Measurements from ENCODE around the gene MTOR. TPM values are rescaled to one million over a fixed set of nuclear protein-coding genes. Genes with fewer than 3 reads are reported as not detected.
"Not testable (repeated sequence)": the region's sequence is repeated elsewhere in the genome, so short reads cannot be mapped to it uniquely, and the experiment has no call there.

MTOR gene
- total RNA-seq, 1 donor from 2014 or later = 53.0 TPM

DNA sequence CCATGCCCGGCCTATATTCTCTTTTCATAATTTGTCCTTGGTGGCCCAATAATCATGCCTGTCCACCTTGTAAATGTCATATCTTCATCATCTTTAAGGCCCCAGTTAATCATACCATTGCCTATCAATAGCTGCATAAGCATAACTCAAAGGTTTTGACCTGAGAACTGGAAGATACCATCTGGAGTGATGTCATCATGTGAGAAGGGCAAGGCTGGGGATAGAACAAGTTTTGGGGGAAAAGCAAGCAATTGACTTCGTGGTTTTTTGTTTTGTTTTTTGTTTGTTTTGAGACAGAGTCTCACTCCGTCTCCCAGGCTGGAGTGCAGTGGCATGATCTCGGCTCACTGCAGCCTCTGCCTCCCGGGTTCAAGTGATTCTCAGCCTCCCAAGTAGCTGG is 16.8 kb upstream of the MTOR start:
- Mint-ChIP-seq H3K9me3 (no peaks in the 10 kb centered on the region), H3K36me3 (peaks cover 29% of the 10 kb centered on the region), H3K4me3 (no peak overlapping the region), H3K27ac (no peak overlapping the region), H3K4me1 (ENCODE audit: unreplicated experiment) (peaks cover 21% of the 10 kb centered on the region), H3K27me3 (no peaks in the 10 kb centered on the region)
- TF ChIP-seq, protein P1, sequence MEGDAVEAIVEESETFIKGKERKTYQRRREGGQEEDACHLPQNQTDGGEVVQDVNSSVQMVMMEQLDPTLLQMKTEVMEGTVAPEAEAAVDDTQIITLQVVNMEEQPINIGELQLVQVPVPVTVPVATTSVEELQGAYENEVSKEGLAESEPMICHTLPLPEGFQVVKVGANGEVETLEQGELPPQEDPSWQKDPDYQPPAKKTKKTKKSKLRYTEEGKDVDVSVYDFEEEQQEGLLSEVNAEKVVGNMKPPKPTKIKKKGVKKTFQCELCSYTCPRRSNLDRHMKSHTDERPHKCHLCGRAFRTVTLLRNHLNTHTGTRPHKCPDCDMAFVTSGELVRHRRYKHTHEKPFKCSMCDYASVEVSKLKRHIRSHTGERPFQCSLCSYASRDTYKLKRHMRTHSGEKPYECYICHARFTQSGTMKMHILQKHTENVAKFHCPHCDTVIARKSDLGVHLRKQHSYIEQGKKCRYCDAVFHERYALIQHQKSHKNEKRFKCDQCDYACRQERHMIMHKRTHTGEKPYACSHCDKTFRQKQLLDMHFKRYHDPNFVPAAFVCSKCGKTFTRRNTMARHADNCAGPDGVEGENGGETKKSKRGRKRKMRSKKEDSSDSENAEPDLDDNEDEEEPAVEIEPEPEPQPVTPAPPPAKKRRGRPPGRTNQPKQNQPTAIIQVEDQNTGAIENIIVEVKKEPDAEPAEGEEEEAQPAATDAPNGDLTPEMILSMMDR (conservative IDR thresholded peaks at IDR 0.05) = no peak
- DNase-seq (ENCODE audit: extremely low spot score, unreplicated experiment) = no peak

DNA sequence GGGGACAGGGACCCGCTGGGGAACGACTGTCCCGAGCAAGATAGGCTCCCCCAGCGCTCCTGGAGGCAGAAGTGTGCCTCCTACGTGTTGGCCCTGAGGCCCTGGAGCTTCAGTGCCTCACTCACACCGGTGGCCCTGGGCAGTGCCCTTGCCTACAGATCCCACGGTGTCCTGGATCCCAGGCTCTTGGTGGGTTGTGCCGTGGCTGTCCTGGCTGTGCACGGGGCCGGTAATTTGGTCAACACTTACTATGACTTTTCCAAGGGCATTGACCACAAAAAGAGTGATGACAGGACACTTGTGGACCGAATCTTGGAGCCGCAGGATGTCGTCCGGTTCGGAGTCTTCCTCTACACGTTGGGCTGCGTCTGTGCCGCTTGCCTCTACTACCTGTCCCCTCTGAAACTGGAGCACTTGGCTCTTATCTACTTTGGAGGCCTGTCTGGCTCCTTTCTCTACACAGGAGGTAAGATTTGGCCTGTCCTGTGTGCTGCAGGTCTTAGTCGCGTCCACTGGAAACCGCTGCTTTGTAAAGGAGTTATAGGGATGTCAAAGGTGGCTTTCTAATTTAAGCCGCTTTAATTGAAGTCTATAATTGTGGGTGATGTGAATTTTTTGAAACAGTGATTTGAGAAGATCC is 11.4 kb upstream of the MTOR start:
- no peaks in the 10 kb centered on the region for H3K9me3 Mint-ChIP-seq
- DNase-seq (ENCODE audit: extremely low spot score, unreplicated experiment) = no peak
- peaks cover 11% of the 10 kb centered on the region for H3K36me3 Mint-ChIP-seq
- peaks cover 21% of the 10 kb centered on the region for H3K4me1 Mint-ChIP-seq (ENCODE audit: unreplicated experiment)
- H3K27me3 Mint-ChIP-seq = no peaks in the 10 kb centered on the region
- peak overlapping the region; percentile 92 for H3K4me3 Mint-ChIP-seq
- H3K27ac Mint-ChIP-seq = peak overlapping the region; percentile 88
- TF ChIP-seq, protein P1 (conservative IDR thresholded peaks at IDR 0.05) = no peak

DNA sequence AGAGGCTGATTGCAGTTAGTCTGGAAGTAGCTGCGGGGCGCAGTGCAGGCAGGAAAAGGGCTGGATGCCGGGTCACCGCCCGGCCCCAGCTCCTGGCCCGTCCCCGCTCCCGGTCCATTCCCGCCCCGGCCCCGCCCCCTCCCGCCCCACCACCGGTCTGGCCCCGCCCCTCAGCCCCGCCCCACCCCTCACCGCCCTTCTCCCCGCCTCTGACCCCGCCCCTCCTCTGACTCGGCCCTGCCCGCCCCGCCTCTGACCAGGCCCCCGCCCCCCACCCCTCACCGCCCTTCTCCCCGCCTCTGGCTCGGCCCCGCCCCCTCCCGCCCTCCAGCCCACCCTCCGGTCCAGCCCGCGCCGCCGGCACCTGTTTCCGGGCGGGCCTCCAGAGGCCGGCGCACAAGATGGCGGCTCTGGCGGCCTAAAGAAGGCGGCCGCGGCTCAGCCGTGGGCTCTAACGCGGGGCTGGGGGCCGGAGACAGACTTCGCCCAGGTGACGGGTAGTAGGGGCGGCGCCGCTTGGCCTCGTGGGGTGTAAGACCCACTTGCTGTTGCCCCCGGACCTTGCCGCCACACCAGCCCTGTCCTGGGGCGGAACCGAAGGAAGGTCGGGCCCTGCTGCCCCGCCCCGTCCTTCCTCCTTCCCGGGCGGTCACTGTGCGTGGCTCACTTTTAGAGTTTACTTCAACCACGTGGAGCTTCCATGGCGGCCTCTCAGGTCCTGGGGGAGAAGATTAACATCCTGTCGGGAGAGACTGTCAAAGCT is 10.7 kb upstream of the MTOR start, which contains the start of gene UBIAD1:
UBIAD1 (plus strand) TSS at position 367 of the 763 bp plus-strand sequence; CDS start at position 701, 334 bp downstream.
- H3K4me1 Mint-ChIP-seq (ENCODE audit: unreplicated experiment) = peaks cover 21% of the 10 kb centered on the region

DNA sequence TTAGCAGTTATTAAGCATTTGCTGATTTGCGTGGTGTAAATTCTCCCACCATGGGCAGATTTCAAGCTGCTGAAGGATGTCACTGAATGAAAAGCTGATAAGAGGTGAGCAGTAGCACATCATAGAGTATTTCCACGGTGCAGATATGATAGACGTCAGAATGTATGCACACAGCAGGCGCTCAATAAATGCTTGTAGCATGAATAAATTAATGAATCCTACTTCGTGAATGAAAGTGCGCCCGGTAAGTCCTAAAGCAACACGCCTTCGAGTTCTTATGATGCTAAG is 10.1 kb upstream of the MTOR start:
- DNase-seq (ENCODE audit: extremely low spot score, unreplicated experiment) = no peak
- peaks cover 21% of the 10 kb centered on the region for H3K4me1 Mint-ChIP-seq (ENCODE audit: unreplicated experiment)
- TF ChIP-seq, protein P1 (conservative IDR thresholded peaks at IDR 0.05) = no peak
- peak overlapping the region; percentile 72 for H3K4me3 Mint-ChIP-seq
- H3K36me3 Mint-ChIP-seq = peaks cover 7% of the 10 kb centered on the region
- H3K9me3 Mint-ChIP-seq = no peaks in the 10 kb centered on the region
- H3K27me3 Mint-ChIP-seq = no peaks in the 10 kb centered on the region
- no peak overlapping the region for H3K27ac Mint-ChIP-seq

More for the DNA sequence above, 10.7 kb upstream of the MTOR start, which contains the start of gene UBIAD1:
- Mint-ChIP-seq H3K4me3 (peak within 1 kb of the TSS; percentile 92), H3K27me3 (no peaks in the 10 kb centered on the region), H3K27ac (peak within 1 kb of the TSS; percentile 88), H3K36me3 (peaks cover 7% of the 10 kb centered on the region), H3K9me3 (no peaks in the 10 kb centered on the region)
- peak; percentile 85 for DNase-seq (ENCODE audit: extremely low spot score, unreplicated experiment)
- TF ChIP-seq, protein P1 (conservative IDR thresholded peaks at IDR 0.05) = no peak

DNA sequence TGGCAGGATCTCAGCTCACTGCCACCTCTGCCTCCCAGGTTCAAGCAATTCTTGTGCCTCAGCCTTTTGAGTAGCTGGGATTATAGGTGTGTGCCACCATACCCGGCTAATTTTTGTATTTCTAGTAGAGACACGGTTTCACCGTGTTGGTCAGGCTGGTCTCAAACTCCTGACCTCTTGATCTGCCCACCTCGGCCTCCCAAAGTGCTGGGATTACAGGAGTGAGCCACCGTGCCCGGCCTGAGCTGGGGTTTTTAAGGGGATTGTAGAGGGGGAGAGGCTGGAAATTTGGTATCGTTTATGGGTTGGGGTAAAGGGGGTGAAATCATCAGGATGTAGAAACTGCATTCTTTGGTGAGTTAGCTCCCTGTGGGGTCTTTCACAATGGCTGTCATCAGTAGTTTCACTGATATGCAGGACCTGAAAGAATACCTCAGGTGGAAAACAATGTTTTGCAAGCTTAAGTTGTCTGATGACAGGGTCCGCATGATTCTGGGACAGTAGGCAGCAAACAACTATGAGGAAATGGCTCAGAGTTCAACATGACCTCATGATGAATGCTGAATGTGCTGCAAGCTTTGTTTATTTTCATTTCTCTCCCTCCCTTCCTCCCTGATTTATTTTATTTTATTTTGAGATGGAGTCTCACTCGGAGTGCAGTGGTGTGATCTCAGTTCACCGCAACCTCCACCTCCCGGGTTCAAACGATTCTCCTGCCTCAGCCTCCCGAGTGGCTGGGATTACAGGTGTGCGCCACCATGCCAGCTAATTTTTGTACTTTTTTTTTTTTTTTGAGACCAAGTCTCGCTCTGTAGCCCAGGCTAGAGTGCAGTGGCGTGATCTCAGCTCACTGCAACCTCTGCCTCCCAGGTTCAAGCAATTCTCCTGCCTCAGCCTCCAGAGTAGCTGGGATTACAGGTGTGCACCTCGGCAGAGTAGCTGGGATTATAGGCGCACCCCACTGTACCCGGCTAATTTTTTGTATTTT is 5.3 kb upstream of the MTOR start:
- not testable (repeated sequence) for H3K27me3 Mint-ChIP-seq; H3K4me1 Mint-ChIP-seq (ENCODE audit: unreplicated experiment); H3K36me3 Mint-ChIP-seq; H3K27ac Mint-ChIP-seq; DNase-seq (ENCODE audit: extremely low spot score, unreplicated experiment); H3K4me3 Mint-ChIP-seq; H3K9me3 Mint-ChIP-seq

Data from type B pancreatic cell (in vitro differentiated cells).